Measurements from ENCODE around the gene WEE1.
A peak's percentile ranks its signal among the peaks of the same experiment; 100 is the strongest.
"Not testable (repeated sequence)": the region's sequence is repeated elsewhere in the genome, so short reads cannot be mapped to it uniquely, and the experiment has no call there.

WEE1 gene

GRCh38 chr11:9573052-9573774 is at the start of gene WEE1:
Gene WEE1, plus strand, starts transcription at chr11:9573670. Its CDS starts 264 bp downstream, at chr11:9573934.
- peak; percentile 31 for FAIRE-seq
- DNase-seq (ENCODE audit: insufficient read length, low spot score): peak; percentile 97

- DNase-seq (ENCODE audit: insufficient read length, low spot score): no peak
- no peak for FAIRE-seq
Measured at GRCh38 chr11:9524001-9524400, 49.5 kb upstream of the WEE1 start.

- no peak for FAIRE-seq
- DNase-seq (ENCODE audit: insufficient read length, low spot score): no peak
Measured at GRCh38 chr11:9525116-9525515, 48.4 kb upstream of the WEE1 start.

- no peak for DNase-seq (ENCODE audit: insufficient read length, low spot score)
Measured at GRCh38 chr11:9527481-9528135, 45.9 kb upstream of the WEE1 start.

GRCh38 chr11:9528136-9528501 is 45.4 kb upstream of the WEE1 start:
- FAIRE-seq: no peak
- no peak for DNase-seq (ENCODE audit: insufficient read length, low spot score)

More at GRCh38 chr11:9527481-9528135, 45.9 kb upstream of the WEE1 start:
- FAIRE-seq: no peak

- DNase-seq (ENCODE audit: insufficient read length, low spot score) (no peak), FAIRE-seq (no peak)
Measured at GRCh38 chr11:9528573-9529333, 44.7 kb upstream of the WEE1 start.

- FAIRE-seq (no peak), DNase-seq (ENCODE audit: insufficient read length, low spot score) (no peak)
Measured at GRCh38 chr11:9529334-9529650, 44.2 kb upstream of the WEE1 start.

GRCh38 chr11:9530020-9530621 is 43.3 kb upstream of the WEE1 start:
- DNase-seq (ENCODE audit: insufficient read length, low spot score) (no peak), FAIRE-seq (no peak)

GRCh38 chr11:9530901-9531625 is 42.4 kb upstream of the WEE1 start:
- DNase-seq (ENCODE audit: insufficient read length, low spot score) (no peak), FAIRE-seq (no peak)

GRCh38 chr11:9533058-9533457 is 40.4 kb upstream of the WEE1 start:
- no peak for DNase-seq (ENCODE audit: insufficient read length, low spot score)
- no peak for FAIRE-seq

GRCh38 chr11:9533736-9534473 is 39.6 kb upstream of the WEE1 start:
- no peak for FAIRE-seq
- no peak for DNase-seq (ENCODE audit: insufficient read length, low spot score)

- DNase-seq (ENCODE audit: insufficient read length, low spot score) (peak; percentile 55), FAIRE-seq (no peak)
Measured at GRCh38 chr11:9535189-9535781, 38.2 kb upstream of the WEE1 start.

GRCh38 chr11:9538548-9538947 is 34.9 kb upstream of the WEE1 start:
- no peak for FAIRE-seq

GRCh38 chr11:9549216-9549615 is 24.3 kb upstream of the WEE1 start:
- DNase-seq (ENCODE audit: insufficient read length, low spot score); FAIRE-seq: not testable (repeated sequence)

More at GRCh38 chr11:9538548-9538947, 34.9 kb upstream of the WEE1 start:
- DNase-seq (ENCODE audit: insufficient read length, low spot score): no peak

- FAIRE-seq (no peak), DNase-seq (ENCODE audit: insufficient read length, low spot score) (no peak)
Measured at GRCh38 chr11:9550191-9550628, 23.3 kb upstream of the WEE1 start.

GRCh38 chr11:9561279-9561982 is 12.0 kb upstream of the WEE1 start:
- FAIRE-seq: no peak
- no peak for DNase-seq (ENCODE audit: insufficient read length, low spot score)

- FAIRE-seq: no peak
- no peak for DNase-seq (ENCODE audit: insufficient read length, low spot score)
Measured at GRCh38 chr11:9562716-9563115, 10.8 kb upstream of the WEE1 start.

GRCh38 chr11:9563196-9563730 is 10.2 kb upstream of the WEE1 start:
- DNase-seq (ENCODE audit: insufficient read length, low spot score): no peak
- FAIRE-seq: no peak

Measured in HTR-8/SVneo (cell line).